ENCODE results near the gene RELN. TPM values are rescaled to one million over a fixed set of nuclear protein-coding genes. Genes with fewer than 3 reads are reported as not detected.

The RELN gene
- total RNA-seq, 1 donor from 2014 or later: 7.4 TPM

GRCh38 chr7:103934508-103934907 is 55.0 kb downstream of the RELN start:
- Histone ChIP-seq H3K4me3 (no peak overlapping the region), H3K27ac (no peak overlapping the region), H3K9me3 (no peaks in the 10 kb centered on the region), H3K36me3 (no peaks in the 10 kb centered on the region), H3K27me3 (no peaks in the 10 kb centered on the region), H3K4me1 (no peaks in the 10 kb centered on the region)
- TF ChIP-seq CTCF (IDR thresholded peaks at IDR 0.05) (no peak), POLR2AphosphoS5 (IDR thresholded peaks at IDR 0.05; ENCODE audit: insufficient read depth in 1 of 2, low read depth in 1 of 2) (no peak)
- no peak for DNase-seq (ENCODE audit: extremely low spot score in 2 of 2)
- intact Hi-C loops (cut with DNase I): no loop called here

DNA sequence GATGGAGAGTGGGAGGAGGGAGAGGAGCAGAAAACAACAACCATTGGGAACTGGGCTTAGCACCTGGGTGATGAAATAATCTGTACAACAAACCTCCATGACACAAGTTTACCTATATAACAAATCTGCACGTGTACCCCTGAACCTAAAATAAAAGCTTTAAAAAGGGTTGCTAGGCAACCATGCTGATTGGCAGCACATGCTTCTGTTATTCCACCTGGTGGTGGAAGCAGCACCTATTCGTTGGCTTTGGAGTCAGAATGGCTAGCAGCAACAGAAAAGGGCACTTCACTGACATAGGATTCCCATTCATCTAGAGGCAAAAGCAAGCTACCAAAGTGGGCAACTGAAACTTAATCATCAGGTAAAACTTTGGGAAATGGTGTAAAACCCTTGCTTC is 57.1 kb downstream of the RELN start:
- H3K4me3 ChIP-seq: no peak overlapping the region
- no peaks in the 10 kb centered on the region for H3K9me3 ChIP-seq
- no peaks in the 10 kb centered on the region for H3K36me3 ChIP-seq
- no peaks in the 10 kb centered on the region for H3K4me1 ChIP-seq
- no peaks in the 10 kb centered on the region for H3K27me3 ChIP-seq
- no peak overlapping the region for H3K27ac ChIP-seq
- DNase-seq (ENCODE audit: extremely low spot score in 2 of 2): no peak
- TF ChIP-seq CTCF (IDR thresholded peaks at IDR 0.05): no peak
- intact Hi-C loops (cut with DNase I): no loop called here

GRCh38 chr7:103929901-103930311 is 59.6 kb downstream of the RELN start:
- TF ChIP-seq POLR2A (IDR thresholded peaks at IDR 0.05) (no peak), CTCF (IDR thresholded peaks at IDR 0.05) (no peak), POLR2AphosphoS5 (IDR thresholded peaks at IDR 0.05; ENCODE audit: insufficient read depth in 1 of 2, low read depth in 1 of 2) (no peak)
- no peak for DNase-seq (ENCODE audit: extremely low spot score in 2 of 2)
- intact Hi-C loops (cut with DNase I): no loop called here

GRCh38 chr7:103928581-103928980 is 60.9 kb downstream of the RELN start:
- Histone ChIP-seq H3K36me3 (no peaks in the 10 kb centered on the region), H3K27ac (no peak overlapping the region), H3K4me3 (no peak overlapping the region), H3K4me1 (no peaks in the 10 kb centered on the region), H3K9me3 (no peaks in the 10 kb centered on the region), H3K27me3 (no peaks in the 10 kb centered on the region)
- no peak for DNase-seq (ENCODE audit: extremely low spot score in 2 of 2)
- TF ChIP-seq POLR2A (IDR thresholded peaks at IDR 0.05): no peak
- TF ChIP-seq CTCF (IDR thresholded peaks at IDR 0.05): no peak
- TF ChIP-seq POLR2AphosphoS5 (IDR thresholded peaks at IDR 0.05; ENCODE audit: insufficient read depth in 1 of 2, low read depth in 1 of 2): no peak
- intact Hi-C loops (cut with DNase I): no loop called here

More at GRCh38 chr7:103929901-103930311, 59.6 kb downstream of the RELN start:
- Histone ChIP-seq H3K4me1 (no peaks in the 10 kb centered on the region), H3K4me3 (no peak overlapping the region), H3K36me3 (no peaks in the 10 kb centered on the region), H3K27ac (no peak overlapping the region), H3K9me3 (no peaks in the 10 kb centered on the region), H3K27me3 (no peaks in the 10 kb centered on the region)

GRCh38 chr7:103924184-103924583 is 65.3 kb downstream of the RELN start:
- no peak overlapping the region for H3K27ac ChIP-seq
- DNase-seq (ENCODE audit: extremely low spot score in 2 of 2): no peak

More at GRCh38 chr7:103924184-103924583, 65.3 kb downstream of the RELN start:
- intact Hi-C loops (cut with DNase I): no loop called here
- H3K9me3 ChIP-seq: no peaks in the 10 kb centered on the region
- TF ChIP-seq CTCF (IDR thresholded peaks at IDR 0.05): no peak
- no peak for TF ChIP-seq POLR2AphosphoS5 (IDR thresholded peaks at IDR 0.05; ENCODE audit: insufficient read depth in 1 of 2, low read depth in 1 of 2)
- no peak for TF ChIP-seq POLR2A (IDR thresholded peaks at IDR 0.05)
- H3K27me3 ChIP-seq: no peaks in the 10 kb centered on the region
- no peaks in the 10 kb centered on the region for H3K4me1 ChIP-seq
- no peaks in the 10 kb centered on the region for H3K36me3 ChIP-seq
- no peak overlapping the region for H3K4me3 ChIP-seq
